Measurements from ENCODE around the gene WDR83.
A peak's percentile ranks its signal among the peaks of the same experiment; 100 is the strongest.
"Not testable (repeated sequence)": the region's sequence is repeated elsewhere in the genome, so short reads cannot be mapped to it uniquely, and the experiment has no call there.

WDR83 gene

DNA sequence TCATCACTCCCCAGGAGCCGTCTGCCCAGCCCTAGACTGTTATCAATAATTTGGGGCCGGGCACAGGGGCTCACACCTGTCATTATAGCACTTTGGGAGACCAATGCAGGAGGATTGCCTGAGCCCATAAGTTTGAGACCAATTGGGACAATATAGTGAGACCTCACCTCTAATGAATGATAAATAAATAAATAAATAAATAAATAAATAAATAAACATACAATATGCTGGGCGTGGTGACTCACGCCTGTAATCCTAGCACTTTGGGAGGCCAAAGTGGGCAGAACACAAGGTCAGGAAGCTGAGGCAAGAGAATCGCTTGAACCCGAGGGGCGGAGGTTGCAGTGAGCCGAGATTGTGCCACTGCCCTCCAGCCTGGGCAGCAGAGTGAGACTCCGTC lies 46.7 kb downstream of the WDR83 start:
- POLR2A ChIA-PET, result interaction anchor here (0.5 kb wide), 1 partner anchor 553 kb away, joined by 4 read pairs; no protein-coding TSS in a partner anchor
- H3K4me3 ChIP-seq (ENCODE audit: low read depth, low read length); H3K9me3 ChIP-seq (ENCODE audit: control insufficient read depth, insufficient read depth, low read depth, low read length); H3K27ac ChIP-seq (ENCODE audit: extremely low read depth, low read depth, low read length); H3K4me1 ChIP-seq (ENCODE audit: control insufficient read depth, insufficient read depth, low read length): not testable (repeated sequence)
- peaks cover 64 to 97% of the 10 kb centered on the region in 2 experiments for H3K36me3 ChIP-seq (ENCODE audit: control insufficient read depth in 2 of 2, insufficient read depth in 1 of 2, low read length in 2 of 2)
- TF ChIP-seq, protein P1, sequence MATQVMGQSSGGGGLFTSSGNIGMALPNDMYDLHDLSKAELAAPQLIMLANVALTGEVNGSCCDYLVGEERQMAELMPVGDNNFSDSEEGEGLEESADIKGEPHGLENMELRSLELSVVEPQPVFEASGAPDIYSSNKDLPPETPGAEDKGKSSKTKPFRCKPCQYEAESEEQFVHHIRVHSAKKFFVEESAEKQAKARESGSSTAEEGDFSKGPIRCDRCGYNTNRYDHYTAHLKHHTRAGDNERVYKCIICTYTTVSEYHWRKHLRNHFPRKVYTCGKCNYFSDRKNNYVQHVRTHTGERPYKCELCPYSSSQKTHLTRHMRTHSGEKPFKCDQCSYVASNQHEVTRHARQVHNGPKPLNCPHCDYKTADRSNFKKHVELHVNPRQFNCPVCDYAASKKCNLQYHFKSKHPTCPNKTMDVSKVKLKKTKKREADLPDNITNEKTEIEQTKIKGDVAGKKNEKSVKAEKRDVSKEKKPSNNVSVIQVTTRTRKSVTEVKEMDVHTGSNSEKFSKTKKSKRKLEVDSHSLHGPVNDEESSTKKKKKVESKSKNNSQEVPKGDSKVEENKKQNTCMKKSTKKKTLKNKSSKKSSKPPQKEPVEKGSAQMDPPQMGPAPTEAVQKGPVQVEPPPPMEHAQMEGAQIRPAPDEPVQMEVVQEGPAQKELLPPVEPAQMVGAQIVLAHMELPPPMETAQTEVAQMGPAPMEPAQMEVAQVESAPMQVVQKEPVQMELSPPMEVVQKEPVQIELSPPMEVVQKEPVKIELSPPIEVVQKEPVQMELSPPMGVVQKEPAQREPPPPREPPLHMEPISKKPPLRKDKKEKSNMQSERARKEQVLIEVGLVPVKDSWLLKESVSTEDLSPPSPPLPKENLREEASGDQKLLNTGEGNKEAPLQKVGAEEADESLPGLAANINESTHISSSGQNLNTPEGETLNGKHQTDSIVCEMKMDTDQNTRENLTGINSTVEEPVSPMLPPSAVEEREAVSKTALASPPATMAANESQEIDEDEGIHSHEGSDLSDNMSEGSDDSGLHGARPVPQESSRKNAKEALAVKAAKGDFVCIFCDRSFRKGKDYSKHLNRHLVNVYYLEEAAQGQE (tag by site-specific recombination; IDR thresholded peaks at IDR 0.05), result 0 out of 2 replicates have a peak, but pooled peaks have one; percentile 33
- TF ChIP-seq ZNF202 (tag by site-specific recombination; IDR thresholded peaks at IDR 0.05; ENCODE audit: borderline replicate concordance) (0 out of 2 replicates have a peak, but pooled peaks have one; percentile 16), ZNF121 (tag by site-specific recombination; IDR thresholded peaks at IDR 0.05) (0 out of 2 replicates have a peak, but pooled peaks have one; percentile 19), ZNF558 (tag by site-specific recombination; IDR thresholded peaks at IDR 0.05) (0 out of 2 replicates have a peak, but pooled peaks have one; percentile 25), ZNF791 (tag by site-specific recombination; IDR thresholded peaks at IDR 0.05) (0 out of 2 replicates have a peak, but pooled peaks have one; percentile 18), ZNF426 (tag by site-specific recombination; IDR thresholded peaks at IDR 0.05) (peak; percentile 55), ZNF354C (tag by site-specific recombination; IDR thresholded peaks at IDR 0.05; ENCODE audit: borderline replicate concordance, low read depth) (0 out of 2 replicates have a peak, but pooled peaks have one; percentile 62), ZNF654 (tag by site-specific recombination; IDR thresholded peaks at IDR 0.05; ENCODE audit: low read depth) (0 out of 2 replicates have a peak, but pooled peaks have one; percentile 15), ZNF394 (tag by site-specific recombination; IDR thresholded peaks at IDR 0.05; ENCODE audit: borderline replicate concordance) (peak; percentile 86), ZNF292 (tag by site-specific recombination; IDR thresholded peaks at IDR 0.05; ENCODE audit: borderline replicate concordance, low read depth) (0 out of 2 replicates have a peak, but pooled peaks have one; percentile 12), ZNF140 (tag by site-specific recombination; IDR thresholded peaks at IDR 0.05) (peak; percentile 36; the same call in 1 of the 2 replicates), ZNF629 (tag by site-specific recombination; IDR thresholded peaks at IDR 0.05) (peak; percentile 28; the same call in 1 of the 2 replicates), ZNF623 (tag by site-specific recombination; IDR thresholded peaks at IDR 0.05) (peak; percentile 59)
- TF ChIP-seq, protein P2, sequence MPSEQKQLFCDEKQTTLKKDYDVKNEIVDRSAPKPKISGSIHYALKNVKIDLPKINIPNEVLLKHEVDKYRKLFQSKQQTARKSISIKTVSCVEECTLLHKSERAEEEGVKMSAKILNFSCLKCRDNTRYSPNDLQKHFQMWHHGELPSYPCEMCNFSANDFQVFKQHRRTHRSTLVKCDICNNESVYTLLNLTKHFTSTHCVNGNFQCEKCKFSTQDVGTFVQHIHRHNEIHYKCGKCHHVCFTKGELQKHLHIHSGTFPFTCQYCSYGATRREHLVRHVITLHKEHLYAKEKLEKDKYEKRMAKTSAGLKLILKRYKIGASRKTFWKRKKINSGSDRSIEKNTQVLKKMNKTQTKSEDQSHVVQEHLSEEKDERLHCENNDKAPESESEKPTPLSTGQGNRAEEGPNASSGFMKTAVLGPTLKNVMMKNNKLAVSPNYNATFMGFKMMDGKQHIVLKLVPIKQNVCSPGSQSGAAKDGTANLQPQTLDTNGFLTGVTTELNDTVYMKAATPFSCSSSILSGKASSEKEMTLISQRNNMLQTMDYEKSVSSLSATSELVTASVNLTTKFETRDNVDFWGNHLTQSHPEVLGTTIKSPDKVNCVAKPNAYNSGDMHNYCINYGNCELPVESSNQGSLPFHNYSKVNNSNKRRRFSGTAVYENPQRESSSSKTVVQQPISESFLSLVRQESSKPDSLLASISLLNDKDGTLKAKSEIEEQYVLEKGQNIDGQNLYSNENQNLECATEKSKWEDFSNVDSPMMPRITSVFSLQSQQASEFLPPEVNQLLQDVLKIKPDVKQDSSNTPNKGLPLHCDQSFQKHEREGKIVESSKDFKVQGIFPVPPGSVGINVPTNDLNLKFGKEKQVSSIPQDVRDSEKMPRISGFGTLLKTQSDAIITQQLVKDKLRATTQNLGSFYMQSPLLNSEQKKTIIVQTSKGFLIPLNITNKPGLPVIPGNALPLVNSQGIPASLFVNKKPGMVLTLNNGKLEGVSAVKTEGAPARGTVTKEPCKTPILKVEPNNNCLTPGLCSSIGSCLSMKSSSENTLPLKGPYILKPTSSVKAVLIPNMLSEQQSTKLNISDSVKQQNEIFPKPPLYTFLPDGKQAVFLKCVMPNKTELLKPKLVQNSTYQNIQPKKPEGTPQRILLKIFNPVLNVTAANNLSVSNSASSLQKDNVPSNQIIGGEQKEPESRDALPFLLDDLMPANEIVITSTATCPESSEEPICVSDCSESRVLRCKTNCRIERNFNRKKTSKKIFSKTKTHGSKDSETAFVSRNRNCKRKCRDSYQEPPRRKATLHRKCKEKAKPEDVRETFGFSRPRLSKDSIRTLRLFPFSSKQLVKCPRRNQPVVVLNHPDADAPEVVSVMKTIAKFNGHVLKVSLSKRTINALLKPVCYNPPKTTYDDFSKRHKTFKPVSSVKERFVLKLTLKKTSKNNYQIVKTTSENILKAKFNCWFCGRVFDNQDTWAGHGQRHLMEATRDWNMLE (tag by site-specific recombination; conservative IDR thresholded peaks at IDR 0.05; ENCODE audit: low read depth), result peak; percentile 73
- TF ChIP-seq, protein P3, sequence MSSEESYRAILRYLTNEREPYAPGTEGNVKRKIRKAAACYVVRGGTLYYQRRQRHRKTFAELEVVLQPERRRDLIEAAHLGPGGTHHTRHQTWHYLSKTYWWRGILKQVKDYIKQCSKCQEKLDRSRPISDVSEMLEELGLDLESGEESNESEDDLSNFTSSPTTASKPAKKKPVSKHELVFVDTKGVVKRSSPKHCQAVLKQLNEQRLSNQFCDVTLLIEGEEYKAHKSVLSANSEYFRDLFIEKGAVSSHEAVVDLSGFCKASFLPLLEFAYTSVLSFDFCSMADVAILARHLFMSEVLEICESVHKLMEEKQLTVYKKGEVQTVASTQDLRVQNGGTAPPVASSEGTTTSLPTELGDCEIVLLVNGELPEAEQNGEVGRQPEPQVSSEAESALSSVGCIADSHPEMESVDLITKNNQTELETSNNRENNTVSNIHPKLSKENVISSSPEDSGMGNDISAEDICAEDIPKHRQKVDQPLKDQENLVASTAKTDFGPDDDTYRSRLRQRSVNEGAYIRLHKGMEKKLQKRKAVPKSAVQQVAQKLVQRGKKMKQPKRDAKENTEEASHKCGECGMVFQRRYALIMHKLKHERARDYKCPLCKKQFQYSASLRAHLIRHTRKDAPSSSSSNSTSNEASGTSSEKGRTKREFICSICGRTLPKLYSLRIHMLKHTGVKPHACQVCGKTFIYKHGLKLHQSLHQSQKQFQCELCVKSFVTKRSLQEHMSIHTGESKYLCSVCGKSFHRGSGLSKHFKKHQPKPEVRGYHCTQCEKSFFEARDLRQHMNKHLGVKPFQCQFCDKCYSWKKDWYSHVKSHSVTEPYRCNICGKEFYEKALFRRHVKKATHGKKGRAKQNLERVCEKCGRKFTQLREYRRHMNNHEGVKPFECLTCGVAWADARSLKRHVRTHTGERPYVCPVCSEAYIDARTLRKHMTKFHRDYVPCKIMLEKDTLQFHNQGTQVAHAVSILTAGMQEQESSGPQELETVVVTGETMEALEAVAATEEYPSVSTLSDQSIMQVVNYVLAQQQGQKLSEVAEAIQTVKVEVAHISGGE (tag by site-specific recombination; conservative IDR thresholded peaks at IDR 0.05; ENCODE audit: low read depth), result peak; percentile 37; the same call in 1 of the 2 replicates
- CTCF ChIA-PET, result interaction anchor here (0.7 to 1.8 kb wide), 7 partner anchors 20 to 84 kb away, joined by 3 to 7 read pairs (median 5); no protein-coding TSS in a partner anchor

All from HEK293 (cell line).